ACC112 (cell line): ENCODE measurements around the gene LATS2.
"Not testable (repeated sequence)": the region's sequence is repeated elsewhere in the genome, so short reads cannot be mapped to it uniquely, and the experiment has no call there.

Source experiments
- H2AFZ ChIP-seq: fragments of 200-600 bp; sonication (generic); one replicate; pipeline ENCODE4 v1.6.0; 2017; ENCODE audit warnings: antibody characterized with exemption, low read length; ENCODE audit not compliant: unreplicated experiment
- H3K27ac ChIP-seq: fragments of 200-600 bp; sonication (generic); 2 replicates; pipeline ENCODE4 v1.5.1; 2014; ENCODE audit warnings: low read depth, mild to moderate bottlenecking, antibody characterized with exemption, low read length, moderate library complexity
- H3K27me3 ChIP-seq: fragments of 200-600 bp; sonication (generic); 2 replicates; pipeline ENCODE4 v1.6.1; 2014; ENCODE audit warnings: mild to moderate bottlenecking, antibody characterized with exemption, low read length, moderate library complexity, mixed read lengths; ENCODE audit not compliant: insufficient read depth
- H3K36me3 ChIP-seq: fragments of 200-600 bp; sonication (generic); 2 replicates; pipeline ENCODE4 v1.6.1; 2016; ENCODE audit warnings: mild to moderate bottlenecking, antibody characterized with exemption, low read length, moderate library complexity, mixed read lengths; ENCODE audit not compliant: insufficient read depth
- H3K4me1 ChIP-seq: fragments of 200-600 bp; sonication (generic); one replicate; pipeline ENCODE4 v1.6.1; 2016; ENCODE audit warnings: low read length, mixed read lengths; ENCODE audit not compliant: insufficient read depth, unreplicated experiment, control insufficient read depth
- H3K4me3 ChIP-seq: fragments of 200-600 bp; sonication (generic); 2 replicates; pipeline ENCODE4 v1.5.1; 2014; ENCODE audit warnings: mild to moderate bottlenecking, low read depth, low read length
- H3K79me2 ChIP-seq: fragments of 200-600 bp; sonication (generic); one replicate; pipeline ENCODE4 v1.6.0; 2016; ENCODE audit warnings: low read length; ENCODE audit not compliant: control insufficient read depth, unreplicated experiment, insufficient read depth

The LATS2 gene

GRCh38 chr13:21058361-21058760, 3.0 kb downstream of the LATS2 start:
- H3K4me1 ChIP-seq: peaks cover 41% of the 10 kb centered on the region
- H2AFZ ChIP-seq: no peak overlapping the region
- H3K36me3 ChIP-seq: no peaks in the 10 kb centered on the region
- H3K4me3 ChIP-seq: peak overlapping the region; percentile 99
- H3K27ac ChIP-seq: no peak overlapping the region
- H3K27me3 ChIP-seq: no peaks in the 10 kb centered on the region
- H3K79me2 ChIP-seq: peaks cover 77% of the 10 kb centered on the region

- H3K36me3 ChIP-seq: no peaks in the 10 kb centered on the region
- peaks cover 46% of the 10 kb centered on the region for H3K4me1 ChIP-seq
- peaks cover 95% of the 10 kb centered on the region for H3K79me2 ChIP-seq
- H3K4me3 ChIP-seq: peak overlapping the region; percentile 38; the same call in 1 of the 2 replicates
- no peak overlapping the region for H2AFZ ChIP-seq
- no peaks in the 10 kb centered on the region for H3K27me3 ChIP-seq
- H3K27ac ChIP-seq: peak overlapping the region; percentile 54
Observed at GRCh38 chr13:21055511-21056045, 5.8 kb downstream of the LATS2 start.

GRCh38 chr13:21055016-21055415, 6.4 kb downstream of the LATS2 start:
- Histone ChIP-seq H2AFZ (no peak overlapping the region), H3K36me3 (no peaks in the 10 kb centered on the region), H3K27me3 (no peaks in the 10 kb centered on the region), H3K4me1 (peaks cover 51% of the 10 kb centered on the region), H3K27ac (peak overlapping the region; percentile 54), H3K79me2 (peaks cover 95% of the 10 kb centered on the region), H3K4me3 (peak overlapping the region; percentile 38)

- Histone ChIP-seq H3K4me3 (no peak overlapping the region), H3K79me2 (peaks cover 95% of the 10 kb centered on the region), H2AFZ (no peak overlapping the region), H3K27ac (peak overlapping the region; percentile 54; the same call in 1 of the 2 replicates), H3K27me3 (no peaks in the 10 kb centered on the region), H3K36me3 (no peaks in the 10 kb centered on the region), H3K4me1 (peaks cover 51% of the 10 kb centered on the region)
Observed at GRCh38 chr13:21054313-21054712, 7.1 kb downstream of the LATS2 start.

- peaks cover 93% of the 10 kb centered on the region for H3K79me2 ChIP-seq
- no peak overlapping the region for H3K27ac ChIP-seq
Observed at GRCh38 chr13:21053231-21053630, 8.2 kb downstream of the LATS2 start.

GRCh38 chr13:21051675-21052074, 9.7 kb downstream of the LATS2 start:
- peaks cover 33% of the 10 kb centered on the region for H3K4me1 ChIP-seq
- no peaks in the 10 kb centered on the region for H3K27me3 ChIP-seq
- H2AFZ ChIP-seq: no peak overlapping the region
- no peak overlapping the region for H3K27ac ChIP-seq
- no peak overlapping the region for H3K4me3 ChIP-seq
- peaks cover 3% of the 10 kb centered on the region; the same call in 1 of the 2 replicates for H3K36me3 ChIP-seq
- H3K79me2 ChIP-seq: peaks cover 94% of the 10 kb centered on the region

More at GRCh38 chr13:21053231-21053630, 8.2 kb downstream of the LATS2 start:
- Histone ChIP-seq H2AFZ (no peak overlapping the region), H3K36me3 (no peaks in the 10 kb centered on the region), H3K4me1 (peaks cover 44% of the 10 kb centered on the region), H3K27me3 (no peaks in the 10 kb centered on the region), H3K4me3 (no peak overlapping the region)

- Histone ChIP-seq H3K4me1 (peaks cover 24% of the 10 kb centered on the region), H3K27me3 (no peaks in the 10 kb centered on the region), H3K4me3 (no peak overlapping the region), H3K79me2 (peaks cover 92% of the 10 kb centered on the region), H2AFZ (no peak overlapping the region), H3K36me3 (peaks cover 5% of the 10 kb centered on the region; the same call in 1 of the 2 replicates), H3K27ac (no peak overlapping the region)
Observed at GRCh38 chr13:21050288-21051197, 10.8 kb downstream of the LATS2 start.

- not testable (repeated sequence) for H3K36me3 ChIP-seq, H2AFZ ChIP-seq, H3K27ac ChIP-seq, H3K27me3 ChIP-seq, H3K4me3 ChIP-seq
- H3K4me1 ChIP-seq: peaks cover 16% of the 10 kb centered on the region
- H3K79me2 ChIP-seq: peaks cover 92% of the 10 kb centered on the region
Observed at GRCh38 chr13:21049731-21050130, 11.7 kb downstream of the LATS2 start.

GRCh38 chr13:21048901-21049698, 12.3 kb downstream of the LATS2 start:
- Histone ChIP-seq H3K27ac (no peak overlapping the region), H3K27me3 (no peaks in the 10 kb centered on the region), H3K4me3 (no peak overlapping the region), H3K36me3 (peaks cover 5% of the 10 kb centered on the region; the same call in 1 of the 2 replicates), H3K4me1 (peaks cover 15% of the 10 kb centered on the region), H2AFZ (no peak overlapping the region), H3K79me2 (peaks cover 91% of the 10 kb centered on the region)

GRCh38 chr13:21047591-21048282, 13.6 kb downstream of the LATS2 start:
- Histone ChIP-seq H3K79me2 (peaks cover 92% of the 10 kb centered on the region), H3K4me3 (no peak overlapping the region), H2AFZ (no peak overlapping the region), H3K27me3 (no peaks in the 10 kb centered on the region), H3K36me3 (peaks cover 5% of the 10 kb centered on the region; the same call in 1 of the 2 replicates), H3K27ac (no peak overlapping the region), H3K4me1 (peaks cover 22% of the 10 kb centered on the region)
